ENCODE results near the gene ARMCX2. TPM values are rescaled to one million over a fixed set of nuclear protein-coding genes. Genes with fewer than 3 reads are reported as not detected.

The ARMCX2 gene
- total and polyA plus RNA-seq, 5 donors: 27.7 to 54.6 (median 50.0) TPM

Other genes starting within 250 kb of the ARMCX2 start
- 10 to 100 TPM in 1 of 4 donors, 1 to 10 TPM in 3; 8.4 to 10.3 (median 8.7) TPM for gene ARMCX4, start 174.4 kb downstream of the ARMCX2 start, total RNA-seq
- 14.1 TPM for gene ARMCX4, start 174.4 kb downstream of the ARMCX2 start, polyA plus RNA-seq
- gene ARMCX1, start 109.3 kb downstream of the ARMCX2 start, total RNA-seq: 10 to 100 TPM; 35.3 to 45.6 (median 36.2) TPM
- gene ARMCX1, start 109.3 kb downstream of the ARMCX2 start, polyA plus RNA-seq: 31.2 TPM
- 10 to 100 TPM; 27.6 to 45.3 (median 31.4) TPM for gene ARMCX6, start 41.9 kb downstream of the ARMCX2 start, total RNA-seq
- 30.3 TPM for gene ARMCX6, start 41.9 kb downstream of the ARMCX2 start, polyA plus RNA-seq
- 10 to 100 TPM; 67.2 to 79.4 (median 71.9) TPM for gene ARMCX3, start 36.7 kb downstream of the ARMCX2 start, total RNA-seq
- 42.0 TPM for gene ARMCX3, start 36.7 kb downstream of the ARMCX2 start, polyA plus RNA-seq

All from right cardiac atrium (tissue), 5 donors.